Astrocyte (in vitro differentiated cells and primary cell): ENCODE data around the gene SLC25A21.

ENCODE experiments used
- EZH2 ChIP-seq: IDR thresholded peaks from 2 replicates; pipeline ENCODE4 v1.6.1; 2012; ENCODE audit warnings: mild to moderate bottlenecking, low read length, inconsistent platforms; ENCODE audit not compliant: insufficient read depth
- TF ChIP-seq, protein P1 (sequence below): IDR thresholded peaks from 2 replicates; pipeline ENCODE4 v1.5.1; 2011; ENCODE audit warnings: low read depth, mild to moderate bottlenecking, inconsistent platforms, low read length, moderate library complexity; ENCODE audit not compliant: insufficient read depth

DNA sequence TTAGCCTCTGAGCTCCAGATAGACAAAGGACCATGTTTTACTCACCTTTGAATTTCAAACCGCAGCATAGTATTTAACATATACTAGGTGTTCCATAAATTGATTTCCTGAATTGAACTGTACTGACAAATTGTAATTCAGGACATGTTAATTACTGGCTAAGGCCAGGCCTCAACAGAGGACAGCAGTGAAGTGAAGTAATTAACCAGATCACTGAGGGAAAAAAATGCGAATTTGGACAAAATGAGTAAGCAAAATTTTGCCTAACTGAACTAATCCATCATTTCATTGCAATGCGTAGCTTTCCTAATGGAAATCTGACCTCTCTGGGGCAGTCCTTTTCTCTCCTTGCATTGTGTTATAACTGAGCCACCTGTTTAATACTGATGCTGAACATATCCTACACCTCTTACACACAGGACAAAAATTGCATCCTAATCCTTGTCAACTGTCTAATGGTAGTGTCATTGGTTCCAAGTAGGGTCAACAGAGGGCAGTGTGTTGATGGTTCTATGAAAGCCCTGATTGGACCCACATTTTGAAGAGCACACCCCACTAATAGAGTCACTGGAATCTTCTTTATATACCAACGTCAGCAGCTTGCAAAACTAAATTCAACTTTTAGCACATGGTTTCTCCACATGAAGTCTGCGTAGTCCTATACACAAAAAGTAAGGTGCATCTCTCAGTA lies 148.4 kb downstream of the SLC25A21 start:
- TF ChIP-seq, protein P1, sequence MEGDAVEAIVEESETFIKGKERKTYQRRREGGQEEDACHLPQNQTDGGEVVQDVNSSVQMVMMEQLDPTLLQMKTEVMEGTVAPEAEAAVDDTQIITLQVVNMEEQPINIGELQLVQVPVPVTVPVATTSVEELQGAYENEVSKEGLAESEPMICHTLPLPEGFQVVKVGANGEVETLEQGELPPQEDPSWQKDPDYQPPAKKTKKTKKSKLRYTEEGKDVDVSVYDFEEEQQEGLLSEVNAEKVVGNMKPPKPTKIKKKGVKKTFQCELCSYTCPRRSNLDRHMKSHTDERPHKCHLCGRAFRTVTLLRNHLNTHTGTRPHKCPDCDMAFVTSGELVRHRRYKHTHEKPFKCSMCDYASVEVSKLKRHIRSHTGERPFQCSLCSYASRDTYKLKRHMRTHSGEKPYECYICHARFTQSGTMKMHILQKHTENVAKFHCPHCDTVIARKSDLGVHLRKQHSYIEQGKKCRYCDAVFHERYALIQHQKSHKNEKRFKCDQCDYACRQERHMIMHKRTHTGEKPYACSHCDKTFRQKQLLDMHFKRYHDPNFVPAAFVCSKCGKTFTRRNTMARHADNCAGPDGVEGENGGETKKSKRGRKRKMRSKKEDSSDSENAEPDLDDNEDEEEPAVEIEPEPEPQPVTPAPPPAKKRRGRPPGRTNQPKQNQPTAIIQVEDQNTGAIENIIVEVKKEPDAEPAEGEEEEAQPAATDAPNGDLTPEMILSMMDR, result no peak
- TF ChIP-seq EZH2, result no peak
